ENCODE measurements around the gene LRRC28. TPM values are rescaled to one million over a fixed set of nuclear protein-coding genes. Genes with fewer than 3 reads are reported as not detected.

The LRRC28 gene
- total RNA-seq, 1 donor from 2014 or later, result 17.2 TPM

GRCh38 chr15:99315636-99316035 lies 64.4 kb downstream of the LRRC28 start:
- Histone ChIP-seq H3K27ac (ENCODE audit: low read depth, low read length) (no peak overlapping the region), H3K9me3 (ENCODE audit: control insufficient read depth in 3 of 3, low read length in 3 of 3) (peaks cover 0 to 2% (median 0%) of the 10 kb centered on the region in 3 donors), H3K4me3 (ENCODE audit: low read length in 3 of 3) (no peak overlapping the region), H3K27me3 (ENCODE audit: control insufficient read depth in 3 of 3, insufficient read depth in 3 of 3, low read length in 3 of 3) (no peaks in the 10 kb centered on the region), H3K9ac (ENCODE audit: low read depth in 1 of 3, low read length in 3 of 3) (no peak overlapping the region), H3K4me1 (ENCODE audit: control insufficient read depth in 3 of 3, insufficient read depth in 3 of 3, low read length in 3 of 3) (peaks cover 0 to 5% (median 2%) of the 10 kb centered on the region in 3 donors), H3K36me3 (ENCODE audit: control insufficient read depth in 3 of 3, insufficient read depth in 3 of 3, low read length in 3 of 3) (peaks cover 0 to 2% (median 0%) of the 10 kb centered on the region in 3 donors)

DNA sequence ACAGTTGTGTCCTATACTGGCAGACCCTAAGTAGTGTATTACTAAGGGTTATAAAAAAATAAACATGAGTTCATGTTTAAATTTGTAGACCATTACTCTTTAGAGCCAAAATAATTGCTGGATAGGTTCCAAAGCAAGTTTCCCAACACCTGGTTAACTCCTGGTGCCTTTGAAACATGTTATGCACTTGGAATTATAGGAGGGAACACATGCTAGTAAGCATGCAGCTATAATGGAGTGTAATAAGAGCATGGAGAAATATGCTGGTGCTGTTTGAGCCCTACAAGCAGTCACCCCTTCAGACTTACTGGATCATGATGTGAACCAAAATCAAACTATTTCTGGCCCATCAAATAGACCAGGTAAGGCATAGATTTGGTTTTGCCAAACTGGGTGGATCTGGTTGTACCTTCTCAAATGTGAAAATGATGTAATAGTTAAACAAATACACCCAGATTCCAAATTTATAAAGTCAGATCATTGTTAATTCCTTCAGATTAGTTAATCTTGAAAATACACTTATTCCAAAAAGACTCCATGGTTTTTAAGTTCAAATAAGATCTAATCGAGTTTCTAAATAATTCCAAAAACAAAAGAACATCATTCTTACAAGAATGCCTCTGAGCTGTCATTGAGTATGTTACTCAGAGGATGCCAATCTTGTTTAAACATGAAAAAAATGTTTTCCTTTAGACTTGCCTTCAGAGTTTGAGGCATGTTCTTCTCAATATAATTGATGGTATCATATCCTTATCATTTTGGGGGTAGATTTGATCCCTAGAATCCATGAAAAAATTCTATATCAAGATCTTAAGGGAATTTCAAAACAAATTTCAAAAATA lies 69.3 kb downstream of the LRRC28 start:
- Histone ChIP-seq H3K9ac (ENCODE audit: low read depth in 1 of 3, low read length in 3 of 3) (peak overlapping the region in 1 of 3 donors; percentile 12), H3K4me1 (ENCODE audit: control insufficient read depth in 3 of 3, insufficient read depth in 3 of 3, low read length in 3 of 3) (peaks cover 12 to 20% (median 14%) of the 10 kb centered on the region in 3 donors), H3K9me3 (ENCODE audit: control insufficient read depth in 3 of 3, low read length in 3 of 3) (no peaks in the 10 kb centered on the region), H3K27ac (ENCODE audit: low read depth, low read length) (peak overlapping the region; percentile 16), H3K4me3 (ENCODE audit: low read length in 3 of 3) (no peak overlapping the region), H3K27me3 (ENCODE audit: control insufficient read depth in 3 of 3, insufficient read depth in 3 of 3, low read length in 3 of 3) (no peaks in the 10 kb centered on the region), H3K36me3 (ENCODE audit: control insufficient read depth in 3 of 3, insufficient read depth in 3 of 3, low read length in 3 of 3) (no peaks in the 10 kb centered on the region)

DNA sequence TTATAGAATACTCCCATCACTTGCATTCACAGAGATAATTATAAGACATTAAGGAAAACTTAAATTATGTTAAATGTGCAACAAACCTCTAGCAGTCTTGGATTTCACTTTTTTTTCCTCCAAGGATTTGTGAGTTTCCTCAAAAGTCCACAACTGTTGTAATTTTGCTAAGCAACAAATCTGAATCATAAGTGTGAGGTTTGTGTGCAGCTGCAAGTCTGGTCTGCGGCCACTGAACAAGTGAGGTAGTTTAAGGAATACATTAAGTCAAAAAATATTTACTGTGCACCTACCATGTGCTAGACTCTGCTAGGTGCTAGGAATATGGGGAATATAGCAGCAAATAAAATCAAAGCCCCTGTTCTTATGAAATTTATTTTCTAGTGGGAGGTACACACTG lies 70.2 kb downstream of the LRRC28 start:
- Histone ChIP-seq H3K4me3 (ENCODE audit: low read length in 3 of 3) (no peak overlapping the region), H3K36me3 (ENCODE audit: control insufficient read depth in 3 of 3, insufficient read depth in 3 of 3, low read length in 3 of 3) (no peaks in the 10 kb centered on the region), H3K4me1 (ENCODE audit: control insufficient read depth in 3 of 3, insufficient read depth in 3 of 3, low read length in 3 of 3) (peaks cover 13 to 22% (median 14%) of the 10 kb centered on the region in 3 donors), H3K27me3 (ENCODE audit: control insufficient read depth in 3 of 3, insufficient read depth in 3 of 3, low read length in 3 of 3) (no peaks in the 10 kb centered on the region), H3K9me3 (ENCODE audit: control insufficient read depth in 3 of 3, low read length in 3 of 3) (no peaks in the 10 kb centered on the region), H3K27ac (ENCODE audit: low read depth, low read length) (peak overlapping the region; percentile 11), H3K9ac (ENCODE audit: low read depth in 1 of 3, low read length in 3 of 3) (no peak overlapping the region)

DNA sequence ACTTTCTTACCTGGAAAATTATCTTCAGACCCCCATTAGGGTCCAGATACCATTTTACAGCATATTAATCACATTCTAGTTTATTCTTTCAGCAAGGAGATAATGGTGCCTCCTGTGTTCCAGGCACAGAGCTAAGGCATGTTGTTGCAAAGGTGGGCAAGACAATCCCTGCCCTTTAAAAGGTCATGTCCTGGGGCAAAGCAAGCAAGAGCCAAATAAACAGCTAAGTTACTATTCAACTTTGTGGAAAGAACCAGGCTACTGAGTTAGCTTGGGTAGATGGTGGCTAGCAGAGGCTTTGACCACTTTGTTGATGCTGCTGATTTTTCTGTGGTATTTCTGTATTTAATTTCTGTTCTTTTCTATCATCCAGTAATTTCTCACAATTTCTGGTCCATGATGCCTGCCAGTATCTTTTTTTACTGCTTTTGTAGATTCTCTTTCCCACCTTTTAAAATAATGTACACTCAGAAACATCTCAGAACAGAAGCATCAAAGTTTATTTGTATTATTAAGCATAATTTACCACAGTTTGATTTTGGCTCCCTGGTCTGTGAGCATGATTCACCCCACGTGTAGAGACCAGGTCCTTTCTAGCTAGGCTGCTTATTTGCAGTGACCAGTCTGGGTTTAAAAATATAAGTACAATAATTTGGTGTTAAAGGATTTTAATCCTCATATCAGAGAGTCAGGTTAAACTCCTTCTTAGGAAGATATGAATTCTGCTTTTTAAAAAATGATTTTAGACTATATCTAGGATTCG lies 71.5 kb downstream of the LRRC28 start:
- Histone ChIP-seq H3K36me3 (ENCODE audit: control insufficient read depth in 3 of 3, insufficient read depth in 3 of 3, low read length in 3 of 3) (no peaks in the 10 kb centered on the region), H3K4me3 (ENCODE audit: low read length in 3 of 3) (no peak overlapping the region), H3K9me3 (ENCODE audit: control insufficient read depth in 3 of 3, low read length in 3 of 3) (no peaks in the 10 kb centered on the region), H3K9ac (ENCODE audit: low read depth in 1 of 3, low read length in 3 of 3) (no peak overlapping the region), H3K27ac (ENCODE audit: low read depth, low read length) (peak overlapping the region; percentile 81), H3K4me1 (ENCODE audit: control insufficient read depth in 3 of 3, insufficient read depth in 3 of 3, low read length in 3 of 3) (peaks cover 13 to 22% (median 17%) of the 10 kb centered on the region in 3 donors), H3K27me3 (ENCODE audit: control insufficient read depth in 3 of 3, insufficient read depth in 3 of 3, low read length in 3 of 3) (no peaks in the 10 kb centered on the region)

DNA sequence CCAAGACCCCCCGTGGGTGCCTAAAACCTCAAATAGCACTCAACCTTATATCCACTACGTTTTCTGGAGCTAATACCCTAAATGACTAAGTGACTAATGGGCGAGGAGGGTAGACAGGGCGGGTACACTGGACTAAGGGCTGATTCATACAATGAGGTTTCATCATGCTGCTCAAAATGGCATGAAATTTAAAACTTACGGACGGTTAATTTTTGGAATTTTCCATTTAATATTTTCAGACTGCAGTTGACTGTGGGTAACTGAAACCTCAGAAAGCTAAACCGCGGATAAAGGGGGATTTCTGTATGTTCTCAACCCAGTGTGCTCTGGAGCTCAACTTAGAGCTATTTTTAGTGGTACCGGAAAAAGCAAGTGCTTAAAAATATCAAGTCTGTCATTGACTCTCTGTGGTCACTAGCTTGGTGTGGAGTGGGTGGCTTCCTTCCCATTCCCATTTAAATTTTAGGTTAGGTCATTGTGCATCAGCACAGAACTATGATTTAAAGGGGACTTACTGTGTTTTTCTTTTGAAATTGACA lies 72.9 kb downstream of the LRRC28 start:
- no peaks in the 10 kb centered on the region for H3K27me3 ChIP-seq (ENCODE audit: control insufficient read depth in 3 of 3, insufficient read depth in 3 of 3, low read length in 3 of 3)
- H3K36me3 ChIP-seq (ENCODE audit: control insufficient read depth in 3 of 3, insufficient read depth in 3 of 3, low read length in 3 of 3), result no peaks in the 10 kb centered on the region
- no peaks in the 10 kb centered on the region for H3K9me3 ChIP-seq (ENCODE audit: control insufficient read depth in 3 of 3, low read length in 3 of 3)
- peak overlapping the region in 1 of 3 donors; percentile 18 for H3K9ac ChIP-seq (ENCODE audit: low read depth in 1 of 3, low read length in 3 of 3)
- peak overlapping the region in 2 of 3 donors; percentile 17 to 23 for H3K4me3 ChIP-seq (ENCODE audit: low read length in 3 of 3)
- peak overlapping the region; percentile 81 for H3K27ac ChIP-seq (ENCODE audit: low read depth, low read length)
- peaks cover 13 to 31% (median 17%) of the 10 kb centered on the region in 3 donors for H3K4me1 ChIP-seq (ENCODE audit: control insufficient read depth in 3 of 3, insufficient read depth in 3 of 3, low read length in 3 of 3)

GRCh38 chr15:99324700-99325099 lies 73.4 kb downstream of the LRRC28 start:
- H3K4me1 ChIP-seq (ENCODE audit: control insufficient read depth in 3 of 3, insufficient read depth in 3 of 3, low read length in 3 of 3), result peaks cover 13 to 31% (median 17%) of the 10 kb centered on the region in 3 donors
- no peaks in the 10 kb centered on the region for H3K27me3 ChIP-seq (ENCODE audit: control insufficient read depth in 3 of 3, insufficient read depth in 3 of 3, low read length in 3 of 3)
- H3K27ac ChIP-seq (ENCODE audit: low read depth, low read length), result peak overlapping the region; percentile 81
- no peaks in the 10 kb centered on the region for H3K9me3 ChIP-seq (ENCODE audit: control insufficient read depth in 3 of 3, low read length in 3 of 3)
- peak overlapping the region in 2 of 3 donors; percentile 8 to 17 for H3K9ac ChIP-seq (ENCODE audit: low read depth in 1 of 3, low read length in 3 of 3)
- no peak overlapping the region for H3K4me3 ChIP-seq (ENCODE audit: low read length in 3 of 3)
- H3K36me3 ChIP-seq (ENCODE audit: control insufficient read depth in 3 of 3, insufficient read depth in 3 of 3, low read length in 3 of 3), result no peaks in the 10 kb centered on the region

GRCh38 chr15:99326235-99326634 lies 75.0 kb downstream of the LRRC28 start:
- H3K4me3 ChIP-seq (ENCODE audit: low read length in 3 of 3), result no peak overlapping the region
- peak overlapping the region in 1 of 3 donors; percentile 23 for H3K9ac ChIP-seq (ENCODE audit: low read depth in 1 of 3, low read length in 3 of 3)
- no peaks in the 10 kb centered on the region for H3K36me3 ChIP-seq (ENCODE audit: control insufficient read depth in 3 of 3, insufficient read depth in 3 of 3, low read length in 3 of 3)
- peaks cover 13 to 25% (median 15%) of the 10 kb centered on the region in 3 donors for H3K4me1 ChIP-seq (ENCODE audit: control insufficient read depth in 3 of 3, insufficient read depth in 3 of 3, low read length in 3 of 3)
- H3K27ac ChIP-seq (ENCODE audit: low read depth, low read length), result peak overlapping the region; percentile 81
- H3K27me3 ChIP-seq (ENCODE audit: control insufficient read depth in 3 of 3, insufficient read depth in 3 of 3, low read length in 3 of 3), result no peaks in the 10 kb centered on the region
- no peaks in the 10 kb centered on the region for H3K9me3 ChIP-seq (ENCODE audit: control insufficient read depth in 3 of 3, low read length in 3 of 3)

DNA sequence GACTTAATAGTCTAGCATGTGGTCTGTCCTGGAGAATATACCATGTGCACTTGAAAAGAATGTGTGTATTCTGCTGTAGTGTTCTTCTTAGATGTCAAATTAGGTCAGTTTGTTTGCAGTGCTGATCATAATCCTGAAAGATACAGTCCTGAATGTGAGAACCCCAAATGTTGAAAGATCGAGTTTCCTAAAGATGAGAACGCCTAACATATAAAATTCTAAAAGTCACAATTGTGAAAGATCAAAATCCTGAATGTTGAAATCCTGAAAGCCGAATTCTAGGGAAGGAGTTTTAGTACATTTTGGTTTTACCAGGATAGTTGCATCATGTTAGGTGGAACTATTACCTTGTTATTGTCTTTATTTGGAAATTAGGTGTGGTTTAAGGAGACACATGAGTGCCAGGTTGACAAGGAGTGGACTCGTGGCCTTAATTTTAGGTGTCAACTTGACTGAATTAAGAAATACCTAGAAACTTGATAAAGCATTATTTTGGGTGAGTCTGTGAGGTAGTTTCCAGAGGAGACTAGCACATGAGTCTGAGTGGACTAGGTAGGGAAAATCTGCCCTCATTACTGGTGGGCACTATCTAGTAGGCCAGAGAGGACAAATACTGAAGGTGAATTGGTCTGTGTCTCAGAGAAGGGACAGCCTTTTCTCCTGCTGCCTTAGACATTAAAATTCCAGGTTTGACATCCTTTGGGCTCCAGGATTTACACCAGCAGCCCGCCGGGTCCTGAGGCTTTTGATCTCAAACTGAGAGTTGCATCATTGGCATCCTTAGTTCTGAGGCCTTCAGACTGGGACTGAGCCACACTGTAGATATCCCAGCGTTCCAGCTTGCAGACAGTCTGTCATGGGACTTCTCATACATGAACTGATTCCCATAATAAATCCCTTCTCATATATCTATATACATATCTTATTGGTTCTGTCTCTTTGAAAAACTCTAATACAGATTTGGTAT lies 77.1 kb downstream of the LRRC28 start:
- Histone ChIP-seq H3K36me3 (ENCODE audit: control insufficient read depth in 3 of 3, insufficient read depth in 3 of 3, low read length in 3 of 3) (no peaks in the 10 kb centered on the region), H3K4me1 (ENCODE audit: control insufficient read depth in 3 of 3, insufficient read depth in 3 of 3, low read length in 3 of 3) (peaks cover 12 to 22% (median 13%) of the 10 kb centered on the region in 3 donors), H3K9ac (ENCODE audit: low read depth in 1 of 3, low read length in 3 of 3) (no peak overlapping the region), H3K4me3 (ENCODE audit: low read length in 3 of 3) (no peak overlapping the region), H3K27ac (ENCODE audit: low read depth, low read length) (peak overlapping the region; percentile 36), H3K9me3 (ENCODE audit: control insufficient read depth in 3 of 3, low read length in 3 of 3) (no peaks in the 10 kb centered on the region), H3K27me3 (ENCODE audit: control insufficient read depth in 3 of 3, insufficient read depth in 3 of 3, low read length in 3 of 3) (no peaks in the 10 kb centered on the region)

GRCh38 chr15:99331381-99331780 lies 80.1 kb downstream of the LRRC28 start:
- H3K9ac ChIP-seq (ENCODE audit: low read depth in 1 of 3, low read length in 3 of 3), result no peak overlapping the region
- H3K9me3 ChIP-seq (ENCODE audit: control insufficient read depth in 3 of 3, low read length in 3 of 3), result no peaks in the 10 kb centered on the region
- H3K4me3 ChIP-seq (ENCODE audit: low read length in 3 of 3), result no peak overlapping the region
- no peaks in the 10 kb centered on the region for H3K27me3 ChIP-seq (ENCODE audit: control insufficient read depth in 3 of 3, insufficient read depth in 3 of 3, low read length in 3 of 3)
- peaks cover 0 to 3% (median 0%) of the 10 kb centered on the region in 3 donors for H3K36me3 ChIP-seq (ENCODE audit: control insufficient read depth in 3 of 3, insufficient read depth in 3 of 3, low read length in 3 of 3)
- no peak overlapping the region for H3K27ac ChIP-seq (ENCODE audit: low read depth, low read length)
- H3K4me1 ChIP-seq (ENCODE audit: control insufficient read depth in 3 of 3, insufficient read depth in 3 of 3, low read length in 3 of 3), result peaks cover 0 to 9% (median 3%) of the 10 kb centered on the region in 3 donors
